K562 (cell line): ENCODE data around the gene C2CD4B. TPM values are rescaled to one million over a fixed set of nuclear protein-coding genes. Genes with fewer than 3 reads are reported as not detected.

Experiments
- CREBBP ChIP-seq: IDR thresholded peaks from one replicate; pipeline ENCODE4 v1.6.1; 2012; ENCODE audit warnings: low read depth, mild to moderate bottlenecking, control low read depth, inconsistent platforms, low read length
- EGR1 ChIP-seq: fragments of 450-650 bp; conservative IDR thresholded peaks from 2 replicates; pipeline ENCODE4 v1.6.1; 2017; ENCODE audit warnings: mild to moderate bottlenecking
- FOS ChIP-seq: IDR thresholded peaks from 3 replicates; pipeline ENCODE4 v1.6.1; 2011; ENCODE audit not compliant: insufficient read length; ENCODE audit errors: extremely low read depth
- GABPB2 ChIP-seq: fragments of 250-450 bp; sonication (Bioruptor Pico); conservative IDR thresholded peaks from 2 replicates; pipeline ENCODE4 v1.5.1; 2021; ENCODE audit warnings: mild to moderate bottlenecking
- GATAD2B ChIP-seq: fragments of 450-650 bp; IDR thresholded peaks from 2 replicates; pipeline ENCODE4 v1.6.1; 2017; ENCODE audit warnings: mild to moderate bottlenecking, borderline replicate concordance
- GTF2E2 ChIP-seq: fragments of 200-800 bp; sonication (Bioruptor generic); IDR thresholded peaks from 2 replicates; pipeline ENCODE4 v1.6.1; 2016; ENCODE audit warnings: missing genetic modification characterization, missing compliant biosample characterization
- MAFK ChIP-seq: IDR thresholded peaks from 2 replicates; pipeline ENCODE4 v1.6.1; 2011; ENCODE audit warnings: low read length, improper control_type of control experiment
- MEIS2 ChIP-seq: fragments of 450-650 bp; IDR thresholded peaks from 2 replicates; pipeline ENCODE4 v1.6.1; 2014; ENCODE audit warnings: mild to moderate bottlenecking; ENCODE audit not compliant: partially characterized antibody
- NFE2L1 ChIP-seq: fragments of 450-650 bp; IDR thresholded peaks from 2 replicates; pipeline ENCODE4 v1.6.1; 2016; ENCODE audit warnings: missing genetic modification characterization, low read depth, mild to moderate bottlenecking, missing compliant biosample characterization, moderate library complexity, borderline replicate concordance
- RBFOX2 ChIP-seq: fragments of 200-400 bp; formaldehyde crosslinking; IDR thresholded peaks from 2 replicates; pipeline ENCODE4 v1.6.1; 2017; ENCODE audit warnings: low read depth, mild to moderate bottlenecking, low read length, moderate library complexity
- RBM34 ChIP-seq: fragments of 200-400 bp; formaldehyde crosslinking; IDR thresholded peaks from 2 replicates; pipeline ENCODE4 v1.6.1; 2018; ENCODE audit warnings: low read length, borderline replicate concordance; ENCODE audit not compliant: insufficient read depth
- SMARCA5 ChIP-seq: fragments of 450-650 bp; IDR thresholded peaks from 2 replicates; pipeline ENCODE4 v1.6.1; 2016
- SNRNP70 ChIP-seq: fragments of 200-400 bp; formaldehyde crosslinking; optimal IDR thresholded peaks from 2 replicates; pipeline ENCODE3; 2017; ENCODE audit warnings: low read depth, low read length
- ZFP30 ChIP-seq: fragments of 250-450 bp; sonication (Bioruptor Pico); IDR thresholded peaks from 2 replicates; pipeline ENCODE4 v1.8.0; 2022; ENCODE audit warnings: moderate library complexity, mild to moderate bottlenecking, inconsistent platforms, borderline replicate concordance
- ZNF165 ChIP-seq: fragments of 250-450 bp; sonication (Bioruptor Pico); IDR thresholded peaks from 2 replicates; pipeline ENCODE4 v1.4.0; 2020; ENCODE audit warnings: borderline replicate concordance
- ZNF311 ChIP-seq: fragments of 250-450 bp; sonication (Bioruptor Pico); IDR thresholded peaks from 2 replicates; pipeline ENCODE4 v1.4.0; 2020; ENCODE audit warnings: mild to moderate bottlenecking, moderate library complexity
- ZNF347 ChIP-seq: fragments of 450-650 bp; formaldehyde crosslinking; IDR thresholded peaks from 2 replicates; pipeline ENCODE4 v1.4.0; 2020; ENCODE audit warnings: low read depth, mild to moderate bottlenecking, moderate library complexity
- ZNF584 ChIP-seq: fragments of 200-800 bp; sonication (Bioruptor generic); IDR thresholded peaks from 2 replicates; pipeline ENCODE4 v1.6.1; 2016; ENCODE audit warnings: low read depth, mild to moderate bottlenecking, missing genetic modification characterization, missing compliant biosample characterization
- ZNF76 ChIP-seq: fragments of 250-450 bp; sonication (Bioruptor Pico); IDR thresholded peaks from 2 replicates; pipeline ENCODE4 v1.4.0; 2020; ENCODE audit warnings: mild to moderate bottlenecking, moderate library complexity, borderline replicate concordance
- polyA plus RNA-seq, 8 experiments: library from polyadenylated mRNA; depleted of rRNA in 4 of 8; stranded (reverse) in 5 of 8; unstranded in 3 of 8; fragments of >200 nt; fragmentation: Nextera tagmentation in 2 of 8; fragmentation: Illumina TruSeq in 1 of 8; extraction: Ambion mirVana in 2 of 8; extraction: Trizol in 1 of 8; gene quantifications; 2 replicates each; pipeline versions ENCODE4 v1.2.1 to v1.2.3, GENCODE V29; 2011 to 2014; ENCODE audit warnings: inconsistent platforms in 1 of 8, missing spikeins in 1 of 8
- total RNA-seq, 7 experiments: library from RNA; depleted of rRNA in 6 of 7; stranded (reverse); fragments of >200 nt in 6 of 7; fragmentation: Illumina TruSeq in 2 of 7; extraction: Trizol in 2 of 7; gene quantifications; 2 replicates each; pipeline versions ENCODE4 v1.2.1 to v1.2.3, GENCODE V29; 2011 to 2021; ENCODE audit warnings: low replicate concordance in 1 of 7
- TF ChIP-seq, protein P1 (sequence below): fragments of 200-800 bp; sonication (Bioruptor generic); IDR thresholded peaks from 2 replicates; pipeline ENCODE4 v1.6.1; 2016; ENCODE audit warnings: missing genetic modification characterization, missing compliant biosample characterization
- TF ChIP-seq, protein P2 (sequence below): fragments of 450-650 bp; formaldehyde crosslinking; IDR thresholded peaks from 2 replicates; pipeline ENCODE4 v1.4.0; 2020; ENCODE audit warnings: mild to moderate bottlenecking, moderate library complexity
- TF ChIP-seq, protein P3 (sequence below): IDR thresholded peaks from 2 replicates; pipeline ENCODE4 v1.6.1; 2012; ENCODE audit warnings: low read depth, low read length, improper control_type of control experiment, borderline replicate concordance

The C2CD4B gene
- total and polyA plus RNA-seq, 9 of the 15 experiments (the other 6 are each of a cell fraction or from before 2014, with no cell fraction given), result 0.11 TPM; not detected in 8

DNA sequence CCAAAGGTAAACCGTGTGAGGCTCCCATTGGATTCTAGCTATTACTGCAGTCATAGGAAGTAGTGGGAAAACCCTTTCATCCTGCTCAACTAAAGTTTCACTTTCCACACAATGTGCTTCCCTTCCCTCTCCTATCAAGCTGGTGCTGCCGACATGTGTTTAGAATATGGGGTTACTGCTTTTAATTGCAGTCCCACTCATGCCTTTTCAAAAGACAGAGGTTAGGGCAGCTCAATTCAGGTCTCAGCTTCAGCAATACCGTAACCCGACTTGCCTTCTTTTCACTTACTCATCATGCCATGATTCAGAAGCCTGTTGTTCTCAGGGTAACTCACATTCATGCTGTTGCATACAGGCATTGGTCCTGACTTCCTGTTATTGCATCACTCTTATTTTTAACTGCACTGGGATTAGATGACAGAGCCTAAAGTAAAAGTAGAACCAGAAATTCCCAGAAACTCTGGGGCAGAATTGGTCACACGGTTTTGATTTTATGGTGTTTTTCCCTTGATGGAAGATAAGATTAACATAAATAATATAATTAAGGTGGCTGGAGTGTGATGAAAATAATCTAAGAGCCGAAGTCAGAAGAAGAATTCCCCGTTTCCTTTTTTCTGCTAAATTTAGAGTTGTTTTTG, 45.7 kb downstream of the C2CD4B start (continued):
- TF ChIP-seq, protein P1, sequence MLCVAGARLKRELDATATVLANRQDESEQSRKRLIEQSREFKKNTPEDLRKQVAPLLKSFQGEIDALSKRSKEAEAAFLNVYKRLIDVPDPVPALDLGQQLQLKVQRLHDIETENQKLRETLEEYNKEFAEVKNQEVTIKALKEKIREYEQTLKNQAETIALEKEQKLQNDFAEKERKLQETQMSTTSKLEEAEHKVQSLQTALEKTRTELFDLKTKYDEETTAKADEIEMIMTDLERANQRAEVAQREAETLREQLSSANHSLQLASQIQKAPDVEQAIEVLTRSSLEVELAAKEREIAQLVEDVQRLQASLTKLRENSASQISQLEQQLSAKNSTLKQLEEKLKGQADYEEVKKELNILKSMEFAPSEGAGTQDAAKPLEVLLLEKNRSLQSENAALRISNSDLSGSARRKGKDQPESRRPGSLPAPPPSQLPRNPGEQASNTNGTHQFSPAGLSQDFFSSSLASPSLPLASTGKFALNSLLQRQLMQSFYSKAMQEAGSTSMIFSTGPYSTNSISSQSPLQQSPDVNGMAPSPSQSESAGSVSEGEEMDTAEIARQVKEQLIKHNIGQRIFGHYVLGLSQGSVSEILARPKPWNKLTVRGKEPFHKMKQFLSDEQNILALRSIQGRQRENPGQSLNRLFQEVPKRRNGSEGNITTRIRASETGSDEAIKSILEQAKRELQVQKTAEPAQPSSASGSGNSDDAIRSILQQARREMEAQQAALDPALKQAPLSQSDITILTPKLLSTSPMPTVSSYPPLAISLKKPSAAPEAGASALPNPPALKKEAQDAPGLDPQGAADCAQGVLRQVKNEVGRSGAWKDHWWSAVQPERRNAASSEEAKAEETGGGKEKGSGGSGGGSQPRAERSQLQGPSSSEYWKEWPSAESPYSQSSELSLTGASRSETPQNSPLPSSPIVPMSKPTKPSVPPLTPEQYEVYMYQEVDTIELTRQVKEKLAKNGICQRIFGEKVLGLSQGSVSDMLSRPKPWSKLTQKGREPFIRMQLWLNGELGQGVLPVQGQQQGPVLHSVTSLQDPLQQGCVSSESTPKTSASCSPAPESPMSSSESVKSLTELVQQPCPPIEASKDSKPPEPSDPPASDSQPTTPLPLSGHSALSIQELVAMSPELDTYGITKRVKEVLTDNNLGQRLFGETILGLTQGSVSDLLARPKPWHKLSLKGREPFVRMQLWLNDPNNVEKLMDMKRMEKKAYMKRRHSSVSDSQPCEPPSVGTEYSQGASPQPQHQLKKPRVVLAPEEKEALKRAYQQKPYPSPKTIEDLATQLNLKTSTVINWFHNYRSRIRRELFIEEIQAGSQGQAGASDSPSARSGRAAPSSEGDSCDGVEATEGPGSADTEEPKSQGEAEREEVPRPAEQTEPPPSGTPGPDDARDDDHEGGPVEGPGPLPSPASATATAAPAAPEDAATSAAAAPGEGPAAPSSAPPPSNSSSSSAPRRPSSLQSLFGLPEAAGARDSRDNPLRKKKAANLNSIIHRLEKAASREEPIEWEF (CRISPR knock-in tag), result no peak
- no peak for TF ChIP-seq ZNF347 (CRISPR knock-in tag)
- TF ChIP-seq GATAD2B, result no peak
- no peak for TF ChIP-seq ZNF165 (CRISPR knock-in tag)
- TF ChIP-seq NFE2L1, result no peak
- no peak for TF ChIP-seq MEIS2
- no peak for TF ChIP-seq EGR1
- TF ChIP-seq, protein P2, sequence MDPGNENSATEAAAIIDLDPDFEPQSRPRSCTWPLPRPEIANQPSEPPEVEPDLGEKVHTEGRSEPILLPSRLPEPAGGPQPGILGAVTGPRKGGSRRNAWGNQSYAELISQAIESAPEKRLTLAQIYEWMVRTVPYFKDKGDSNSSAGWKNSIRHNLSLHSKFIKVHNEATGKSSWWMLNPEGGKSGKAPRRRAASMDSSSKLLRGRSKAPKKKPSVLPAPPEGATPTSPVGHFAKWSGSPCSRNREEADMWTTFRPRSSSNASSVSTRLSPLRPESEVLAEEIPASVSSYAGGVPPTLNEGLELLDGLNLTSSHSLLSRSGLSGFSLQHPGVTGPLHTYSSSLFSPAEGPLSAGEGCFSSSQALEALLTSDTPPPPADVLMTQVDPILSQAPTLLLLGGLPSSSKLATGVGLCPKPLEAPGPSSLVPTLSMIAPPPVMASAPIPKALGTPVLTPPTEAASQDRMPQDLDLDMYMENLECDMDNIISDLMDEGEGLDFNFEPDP (CRISPR knock-in tag), result no peak
- TF ChIP-seq ZNF311 (CRISPR knock-in tag), result no peak
- no peak for TF ChIP-seq ZFP30
- no peak for TF ChIP-seq SNRNP70
- no peak for TF ChIP-seq ZNF76 (CRISPR knock-in tag)
- no peak for TF ChIP-seq GTF2E2 (tag)
- TF ChIP-seq FOS, result no peak
- peak; percentile 64; the same call in 1 of the 2 replicates for TF ChIP-seq ZNF584
- no peak for TF ChIP-seq SMARCA5
- no peak for TF ChIP-seq RBFOX2
- TF ChIP-seq CREBBP, result no peak
- TF ChIP-seq GABPB2 (CRISPR knock-in tag), result no peak
- no peak for TF ChIP-seq RBM34
- TF ChIP-seq, protein P3, sequence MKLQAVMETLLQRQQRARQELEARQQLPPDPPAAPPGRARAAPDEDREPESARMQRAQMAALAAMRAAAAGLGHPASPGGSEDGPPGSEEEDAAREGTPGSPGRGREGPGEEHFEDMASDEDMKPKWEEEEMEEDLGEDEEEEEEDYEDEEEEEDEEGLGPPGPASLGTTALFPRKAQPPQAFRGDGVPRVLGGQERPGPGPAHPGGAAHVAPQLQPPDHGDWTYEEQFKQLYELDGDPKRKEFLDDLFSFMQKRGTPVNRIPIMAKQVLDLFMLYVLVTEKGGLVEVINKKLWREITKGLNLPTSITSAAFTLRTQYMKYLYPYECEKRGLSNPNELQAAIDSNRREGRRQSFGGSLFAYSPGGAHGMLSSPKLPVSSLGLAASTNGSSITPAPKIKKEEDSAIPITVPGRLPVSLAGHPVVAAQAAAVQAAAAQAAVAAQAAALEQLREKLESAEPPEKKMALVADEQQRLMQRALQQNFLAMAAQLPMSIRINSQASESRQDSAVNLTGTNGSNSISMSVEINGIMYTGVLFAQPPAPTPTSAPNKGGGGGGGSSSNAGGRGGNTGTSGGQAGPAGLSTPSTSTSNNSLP, result no peak
- peak; percentile 62 for TF ChIP-seq MAFK
